Liver (tissue), 3 donors: ENCODE measurements around the gene DYRK1B.

Experiments used
- TF ChIP-seq, protein P1 (sequence below): fragments of 150-350 bp; IDR thresholded peaks from 2 replicates; pipeline ENCODE4 v1.5.1; 2017; ENCODE audit warnings: improper control_type of control experiment, low read depth, low read length; ENCODE audit not compliant: missing input control
- TF ChIP-seq, protein P2 (sequence below): IDR thresholded peaks from 2 replicates; pipeline ENCODE4 v1.6.1; 2016; ENCODE audit warnings: antibody characterized with exemption
- donor health status: healthy.
- donor health status: healthy.

DNA sequence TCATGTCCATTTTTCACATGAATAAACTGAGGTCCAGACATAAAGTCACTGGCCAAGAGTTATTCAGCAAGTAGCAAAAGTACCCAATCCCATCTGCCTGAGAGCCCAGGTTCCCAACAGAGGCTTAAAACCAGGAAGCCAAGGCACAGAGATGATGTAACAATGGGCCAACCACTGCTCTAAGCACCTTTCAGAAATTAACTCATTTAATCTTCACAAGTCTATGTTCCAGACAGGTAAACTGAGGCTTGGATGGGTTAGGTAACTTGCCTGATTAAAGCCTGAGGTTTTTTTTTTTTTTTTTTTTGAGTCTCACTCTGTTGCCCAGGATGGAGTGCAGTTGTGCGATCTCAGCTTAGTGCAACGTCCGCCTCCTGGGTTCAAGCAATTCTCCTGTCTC, 4.0 kb upstream of the DYRK1B start:
- TF ChIP-seq, protein P1, sequence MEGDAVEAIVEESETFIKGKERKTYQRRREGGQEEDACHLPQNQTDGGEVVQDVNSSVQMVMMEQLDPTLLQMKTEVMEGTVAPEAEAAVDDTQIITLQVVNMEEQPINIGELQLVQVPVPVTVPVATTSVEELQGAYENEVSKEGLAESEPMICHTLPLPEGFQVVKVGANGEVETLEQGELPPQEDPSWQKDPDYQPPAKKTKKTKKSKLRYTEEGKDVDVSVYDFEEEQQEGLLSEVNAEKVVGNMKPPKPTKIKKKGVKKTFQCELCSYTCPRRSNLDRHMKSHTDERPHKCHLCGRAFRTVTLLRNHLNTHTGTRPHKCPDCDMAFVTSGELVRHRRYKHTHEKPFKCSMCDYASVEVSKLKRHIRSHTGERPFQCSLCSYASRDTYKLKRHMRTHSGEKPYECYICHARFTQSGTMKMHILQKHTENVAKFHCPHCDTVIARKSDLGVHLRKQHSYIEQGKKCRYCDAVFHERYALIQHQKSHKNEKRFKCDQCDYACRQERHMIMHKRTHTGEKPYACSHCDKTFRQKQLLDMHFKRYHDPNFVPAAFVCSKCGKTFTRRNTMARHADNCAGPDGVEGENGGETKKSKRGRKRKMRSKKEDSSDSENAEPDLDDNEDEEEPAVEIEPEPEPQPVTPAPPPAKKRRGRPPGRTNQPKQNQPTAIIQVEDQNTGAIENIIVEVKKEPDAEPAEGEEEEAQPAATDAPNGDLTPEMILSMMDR = no peak
- TF ChIP-seq, protein P2, sequence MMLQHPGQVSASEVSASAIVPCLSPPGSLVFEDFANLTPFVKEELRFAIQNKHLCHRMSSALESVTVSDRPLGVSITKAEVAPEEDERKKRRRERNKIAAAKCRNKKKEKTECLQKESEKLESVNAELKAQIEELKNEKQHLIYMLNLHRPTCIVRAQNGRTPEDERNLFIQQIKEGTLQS = no peak
